Loucy (cell line): Measurements from ENCODE around the gene KIF12.

ENCODE experiments used
- EZH2phosphoT487 ChIP-seq: fragments of 200-600 bp; IDR thresholded peaks from 2 replicates; pipeline ENCODE4 v1.6.1; 2018; ENCODE audit warnings: antibody characterized with exemption, mild to moderate bottlenecking, moderate library complexity, borderline replicate concordance
- TF ChIP-seq, protein P1 (sequence below): fragments of 200-600 bp; sonication (generic); conservative IDR thresholded peaks from 2 replicates; pipeline ENCODE4 v1.5.1; 2014; ENCODE audit warnings: mild to moderate bottlenecking, antibody characterized with exemption, low read length

DNA sequence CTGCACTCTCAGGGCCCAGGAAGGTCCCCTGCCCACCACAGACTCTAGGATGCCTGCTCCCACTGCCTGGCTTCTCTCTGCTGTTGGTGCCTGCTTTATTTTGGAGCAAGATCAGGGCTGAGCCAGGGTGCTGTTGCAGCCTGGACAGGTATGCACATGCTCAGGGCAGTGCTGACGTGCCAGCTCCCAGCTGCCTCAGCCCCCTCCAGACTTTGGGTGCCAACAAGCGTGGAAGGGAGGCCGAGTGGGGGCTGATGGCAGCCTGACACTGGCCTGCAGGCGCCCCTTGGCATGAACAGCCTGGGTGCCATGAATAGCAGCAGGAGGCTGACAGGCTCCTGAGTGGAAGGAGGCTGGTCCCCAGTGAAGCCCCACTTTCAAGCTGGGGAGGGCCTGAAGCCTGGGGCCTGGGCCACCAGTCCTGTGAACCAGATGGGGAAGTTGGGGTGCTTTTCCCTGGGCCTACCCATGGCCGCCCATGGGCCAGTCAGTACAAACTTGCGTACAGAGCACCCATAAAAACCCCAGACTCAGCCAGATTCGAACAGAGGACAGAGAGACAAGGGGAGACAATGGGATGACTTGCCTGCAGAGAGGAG is 27.8 kb downstream of the KIF12 start:
- TF ChIP-seq EZH2phosphoT487, result no peak
- TF ChIP-seq, protein P1, sequence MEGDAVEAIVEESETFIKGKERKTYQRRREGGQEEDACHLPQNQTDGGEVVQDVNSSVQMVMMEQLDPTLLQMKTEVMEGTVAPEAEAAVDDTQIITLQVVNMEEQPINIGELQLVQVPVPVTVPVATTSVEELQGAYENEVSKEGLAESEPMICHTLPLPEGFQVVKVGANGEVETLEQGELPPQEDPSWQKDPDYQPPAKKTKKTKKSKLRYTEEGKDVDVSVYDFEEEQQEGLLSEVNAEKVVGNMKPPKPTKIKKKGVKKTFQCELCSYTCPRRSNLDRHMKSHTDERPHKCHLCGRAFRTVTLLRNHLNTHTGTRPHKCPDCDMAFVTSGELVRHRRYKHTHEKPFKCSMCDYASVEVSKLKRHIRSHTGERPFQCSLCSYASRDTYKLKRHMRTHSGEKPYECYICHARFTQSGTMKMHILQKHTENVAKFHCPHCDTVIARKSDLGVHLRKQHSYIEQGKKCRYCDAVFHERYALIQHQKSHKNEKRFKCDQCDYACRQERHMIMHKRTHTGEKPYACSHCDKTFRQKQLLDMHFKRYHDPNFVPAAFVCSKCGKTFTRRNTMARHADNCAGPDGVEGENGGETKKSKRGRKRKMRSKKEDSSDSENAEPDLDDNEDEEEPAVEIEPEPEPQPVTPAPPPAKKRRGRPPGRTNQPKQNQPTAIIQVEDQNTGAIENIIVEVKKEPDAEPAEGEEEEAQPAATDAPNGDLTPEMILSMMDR, result no peak
